Natural killer cell (primary cell): Measurements from ENCODE around the gene TMOD4. TPM values are rescaled to one million over a fixed set of nuclear protein-coding genes. Genes with fewer than 3 reads are reported as not detected.

ENCODE experiments used
- ATAC-seq, 3 donors: fragments of 150-1000 bp in 2 of 3; fragments of 200-7000 bp in 1 of 3; cut with Tn5 transposase; 1 replicate in 1 of 3; 2 replicates in 2 of 3; pipeline ENCODE4 v1.10.0; 2021; ENCODE audit warnings: mild to moderate bottlenecking in 2 of 3, moderate library complexity in 2 of 3
- DNase-seq, 2 donors: peaks; one replicate each; pipeline versions ENCODE4 v3.0.0 to v3.0.0-alpha.2; 2013 to 2021; ENCODE audit warnings: mixed read lengths in 1 of 2
- H3K27ac ChIP-seq: one replicate; pipeline ENCODE4 v1.5.1; 2013; ENCODE audit warnings: mild to moderate bottlenecking, low read length
- H3K27me3 ChIP-seq: one replicate; pipeline ENCODE4 v1.6.1; 2013; ENCODE audit warnings: low read length; ENCODE audit not compliant: control insufficient read depth, insufficient read depth
- H3K36me3 ChIP-seq: one replicate; pipeline ENCODE4 v1.6.1; 2013; ENCODE audit warnings: low read length; ENCODE audit not compliant: control insufficient read depth, insufficient read depth
- H3K4me1 ChIP-seq: one replicate; pipeline ENCODE4 v1.6.1; 2013; ENCODE audit warnings: low read length; ENCODE audit not compliant: control insufficient read depth, insufficient read depth
- H3K4me3 ChIP-seq: one replicate; pipeline ENCODE4 v1.5.1; 2013; ENCODE audit warnings: low read length
- H3K9me3 ChIP-seq: one replicate; pipeline ENCODE4 v1.6.1; 2013; ENCODE audit warnings: low read length; ENCODE audit not compliant: control insufficient read depth, insufficient read depth
- H3K27ac Mint-ChIP-seq, 2 donors: one replicate each; pipeline ENCODE4 v1.8.0; 2022; ENCODE audit warnings: mild to moderate bottlenecking in 2 of 2, mixed read lengths in 2 of 2, moderate library complexity in 1 of 2
- H3K27me3 Mint-ChIP-seq, 2 donors: one replicate each; pipeline ENCODE4 v1.8.0; 2022; ENCODE audit warnings: low read depth in 2 of 2, mixed read lengths in 2 of 2
- H3K36me3 Mint-ChIP-seq: one replicate; pipeline ENCODE4 v1.8.0; 2022; ENCODE audit warnings: mixed read lengths
- H3K4me1 Mint-ChIP-seq, 2 donors: one replicate each; pipeline ENCODE4 v1.8.0; 2022; ENCODE audit warnings: mixed read lengths in 2 of 2
- H3K4me3 Mint-ChIP-seq: one replicate; pipeline ENCODE4 v1.8.0; 2022; ENCODE audit warnings: mild to moderate bottlenecking, moderate library complexity, mixed read lengths
- H3K9me3 Mint-ChIP-seq, 2 donors: one replicate each; pipeline ENCODE4 v1.8.0; 2022; ENCODE audit warnings: mixed read lengths in 2 of 2
- WGBS: methylation state at CpG from one replicate; pipeline ENCODE4 v1.1.7; 2013; ENCODE audit warnings: missing lambda C conversion rate; ENCODE audit not compliant: insufficient coverage; 5-methylcytosine and 5-hydroxymethylcytosine counted together
- intact Hi-C: fragments of 100-400 bp; cut with micrococcal nuclease; formaldehyde crosslinking; loops from one replicate; pipeline ENCODE4 v1.14.2; 2022
- total RNA-seq, 4 donors: library from RNA; stranded (reverse); fragments of 120-200 nt in 1 of 4; gene quantifications; one replicate each; pipeline versions ENCODE4 v1.2.3 to v1.2.4, GENCODE V29; 2013 to 2022
- TF ChIP-seq, protein P1 (sequence below): fragments of 200-600 bp; IDR thresholded peaks from one replicate; pipeline ENCODE4 v1.8.0; 2022; ENCODE audit warnings: antibody characterized with exemption

Gene TMOD4
- total RNA-seq, 3 donors from 2014 or later (not counting 1 experiment from before 2014, with no cell fraction given) = 2.6 to 3.8 TPM; not detected in 1

DNA sequence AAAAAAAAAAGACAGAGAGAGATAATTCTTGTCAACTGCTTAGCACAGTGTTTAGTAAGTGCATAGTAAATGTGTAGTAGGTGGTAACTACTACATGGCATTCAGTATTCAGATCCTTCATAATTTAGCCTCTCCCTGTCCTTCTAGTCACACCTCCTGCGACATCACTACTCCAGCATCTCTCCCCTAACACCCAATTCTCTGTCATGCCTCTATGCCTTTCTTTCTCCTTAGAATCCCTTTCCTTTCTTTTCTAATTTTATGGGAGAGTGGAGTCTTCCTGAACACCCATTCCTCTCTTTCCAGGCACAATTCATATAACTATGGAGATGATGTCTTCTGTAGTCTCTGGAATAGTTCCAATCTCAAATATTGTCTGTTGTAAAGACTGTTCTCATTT, 18.1 kb upstream of the TMOD4 start:
- 83% methylated on average over 1 of the region's 1 CpG for WGBS
- TF ChIP-seq, protein P1, sequence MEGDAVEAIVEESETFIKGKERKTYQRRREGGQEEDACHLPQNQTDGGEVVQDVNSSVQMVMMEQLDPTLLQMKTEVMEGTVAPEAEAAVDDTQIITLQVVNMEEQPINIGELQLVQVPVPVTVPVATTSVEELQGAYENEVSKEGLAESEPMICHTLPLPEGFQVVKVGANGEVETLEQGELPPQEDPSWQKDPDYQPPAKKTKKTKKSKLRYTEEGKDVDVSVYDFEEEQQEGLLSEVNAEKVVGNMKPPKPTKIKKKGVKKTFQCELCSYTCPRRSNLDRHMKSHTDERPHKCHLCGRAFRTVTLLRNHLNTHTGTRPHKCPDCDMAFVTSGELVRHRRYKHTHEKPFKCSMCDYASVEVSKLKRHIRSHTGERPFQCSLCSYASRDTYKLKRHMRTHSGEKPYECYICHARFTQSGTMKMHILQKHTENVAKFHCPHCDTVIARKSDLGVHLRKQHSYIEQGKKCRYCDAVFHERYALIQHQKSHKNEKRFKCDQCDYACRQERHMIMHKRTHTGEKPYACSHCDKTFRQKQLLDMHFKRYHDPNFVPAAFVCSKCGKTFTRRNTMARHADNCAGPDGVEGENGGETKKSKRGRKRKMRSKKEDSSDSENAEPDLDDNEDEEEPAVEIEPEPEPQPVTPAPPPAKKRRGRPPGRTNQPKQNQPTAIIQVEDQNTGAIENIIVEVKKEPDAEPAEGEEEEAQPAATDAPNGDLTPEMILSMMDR = no peak
- DNase-seq = no peak

DNA sequence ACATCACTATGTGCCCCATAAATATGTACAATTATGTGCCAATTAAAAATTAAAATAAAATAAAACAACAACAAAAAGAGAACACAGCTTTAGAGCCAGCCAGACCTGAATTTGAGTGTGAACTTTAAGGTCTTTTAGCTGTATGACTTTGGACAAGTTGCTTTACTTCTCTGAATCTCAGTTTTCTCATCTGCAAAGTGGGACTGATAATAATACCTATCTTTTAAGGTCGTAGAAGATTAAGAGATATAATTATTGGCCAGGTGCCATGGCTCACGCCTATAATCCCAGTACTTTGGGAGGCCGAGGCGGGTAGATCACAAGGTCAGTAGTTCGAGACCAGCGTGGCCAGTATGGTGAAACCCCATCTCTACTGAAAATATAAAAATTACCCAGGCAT, 17.5 kb upstream of the TMOD4 start:
- ATAC-seq (no peak), DNase-seq (no peak)
- no peak overlapping the region for H3K4me3 ChIP-seq
- H3K4me1 Mint-ChIP-seq = peaks cover 32 to 33% of the 10 kb centered on the region in 2 donors
- no peaks in the 10 kb centered on the region for H3K36me3 ChIP-seq
- no peaks in the 10 kb centered on the region for H3K36me3 Mint-ChIP-seq
- H3K4me1 ChIP-seq = peaks cover 28% of the 10 kb centered on the region
- intact Hi-C loops = no loop called here
- no peak overlapping the region for H3K27ac Mint-ChIP-seq
- no peaks in the 10 kb centered on the region for H3K9me3 Mint-ChIP-seq
- no peaks in the 10 kb centered on the region for H3K27me3 ChIP-seq
- WGBS = 75% methylated on average over 6 of the region's 6 CpGs
- no peak overlapping the region for H3K4me3 Mint-ChIP-seq
- TF ChIP-seq, protein P1 = no peak
- peaks cover 7 to 10% of the 10 kb centered on the region in 2 donors for H3K27me3 Mint-ChIP-seq
- no peak overlapping the region for H3K27ac ChIP-seq
- H3K9me3 ChIP-seq = no peaks in the 10 kb centered on the region

More for the DNA sequence above, 18.1 kb upstream of the TMOD4 start:
- Histone ChIP-seq H3K36me3 (no peaks in the 10 kb centered on the region), H3K4me1 (peaks cover 22% of the 10 kb centered on the region), H3K4me3 (no peak overlapping the region), H3K9me3 (no peaks in the 10 kb centered on the region), H3K27me3 (no peaks in the 10 kb centered on the region), H3K27ac (no peak overlapping the region)
- Mint-ChIP-seq H3K9me3 (no peaks in the 10 kb centered on the region), H3K27me3 (peaks cover 7 to 10% of the 10 kb centered on the region in 2 donors), H3K4me3 (no peak overlapping the region), H3K4me1 (peaks cover 32 to 33% of the 10 kb centered on the region in 2 donors), H3K27ac (no peak overlapping the region), H3K36me3 (no peaks in the 10 kb centered on the region)
- ATAC-seq = no peak
- intact Hi-C loops = no loop called here

DNA sequence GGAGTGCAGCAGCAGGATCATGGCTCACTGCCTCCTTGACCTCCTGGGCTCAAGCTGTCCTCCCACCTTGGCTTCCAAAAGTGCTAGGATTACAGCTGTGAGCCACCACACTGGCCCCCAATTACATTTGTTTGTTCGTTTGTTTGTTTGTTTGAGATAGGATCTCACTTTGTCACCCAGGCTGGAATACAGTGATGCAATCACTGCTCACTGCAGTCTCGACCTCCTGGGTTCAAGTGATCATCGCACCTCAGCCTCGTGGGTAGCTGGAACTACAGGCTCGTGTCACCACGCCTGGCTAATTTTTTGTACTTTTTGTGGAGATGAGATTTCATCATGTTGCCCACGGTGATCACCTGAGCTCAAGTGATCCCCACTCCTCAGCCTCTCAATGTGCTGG, 16.3 kb upstream of the TMOD4 start:
- no peaks in the 10 kb centered on the region for H3K36me3 Mint-ChIP-seq
- H3K4me1 Mint-ChIP-seq = peaks cover 28 to 38% of the 10 kb centered on the region in 2 donors
- no peak overlapping the region for H3K4me3 ChIP-seq
- no peaks in the 10 kb centered on the region for H3K9me3 ChIP-seq
- 71% methylated on average over 7 of the region's 7 CpGs for WGBS
- no peaks in the 10 kb centered on the region for H3K36me3 ChIP-seq
- TF ChIP-seq, protein P1 = no peak
- no peak overlapping the region for H3K4me3 Mint-ChIP-seq
- peaks cover 7 to 10% of the 10 kb centered on the region in 2 donors for H3K27me3 Mint-ChIP-seq
- H3K4me1 ChIP-seq = peaks cover 21% of the 10 kb centered on the region
- H3K27ac Mint-ChIP-seq = no peak overlapping the region
- no peaks in the 10 kb centered on the region for H3K27me3 ChIP-seq
- no peaks in the 10 kb centered on the region for H3K9me3 Mint-ChIP-seq
- H3K27ac ChIP-seq = no peak overlapping the region
- ATAC-seq = no peak
- intact Hi-C loops = no loop called here
- no peak for DNase-seq
